Measurements from ENCODE around the gene ADSS1.

Gene ADSS1

DNA sequence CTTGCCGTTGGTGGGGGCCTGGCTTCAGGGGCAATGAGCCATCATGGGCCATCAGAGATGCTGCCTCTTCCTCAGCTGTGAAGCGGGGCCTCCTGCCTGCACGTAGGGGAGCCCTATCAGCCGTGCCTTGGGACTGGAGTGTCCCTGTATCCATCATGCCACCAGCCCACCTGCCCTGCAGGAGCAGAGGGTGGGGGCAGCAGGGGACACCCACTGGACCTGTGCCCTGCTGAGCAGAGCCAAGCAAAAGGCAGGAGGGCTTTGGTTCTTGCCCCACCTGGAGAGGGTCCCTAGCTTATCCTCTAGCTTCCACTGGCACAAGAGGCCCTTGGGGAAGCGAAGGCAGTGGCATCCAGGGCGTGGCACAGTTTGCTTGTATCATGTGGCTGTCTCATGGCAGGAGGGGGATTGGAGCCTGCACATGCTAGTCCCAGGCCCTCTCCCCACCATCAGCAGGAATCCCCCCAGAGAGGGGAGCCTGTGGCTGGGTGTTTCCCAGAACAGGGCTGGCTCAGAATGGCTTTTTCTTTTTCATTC, 10.1 kb downstream of the ADSS1 start:
- no peak for DNase-seq (ENCODE audit: low read depth in 2 of 2)

DNA sequence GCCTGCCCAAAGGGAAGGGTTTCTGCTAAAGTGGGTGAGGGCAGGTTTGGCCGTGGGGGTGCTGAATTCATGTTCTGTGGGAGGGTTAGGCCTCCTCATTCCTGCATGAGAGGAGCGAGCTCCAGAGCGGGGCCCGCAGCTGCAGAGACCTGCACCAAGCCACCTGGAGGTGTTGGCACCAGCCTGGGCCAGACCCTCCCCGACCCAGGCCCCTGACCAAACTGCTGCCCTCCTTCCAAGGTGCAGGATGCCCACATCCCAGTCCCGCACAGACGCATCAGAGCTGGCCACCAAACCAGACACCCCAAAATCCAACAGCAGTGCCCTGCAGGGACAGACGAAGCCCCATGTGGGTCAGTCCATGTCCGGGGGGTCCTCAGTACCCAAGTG, 10.6 kb downstream of the ADSS1 start:
- DNase-seq (ENCODE audit: low read depth in 2 of 2), result no peak

DNA sequence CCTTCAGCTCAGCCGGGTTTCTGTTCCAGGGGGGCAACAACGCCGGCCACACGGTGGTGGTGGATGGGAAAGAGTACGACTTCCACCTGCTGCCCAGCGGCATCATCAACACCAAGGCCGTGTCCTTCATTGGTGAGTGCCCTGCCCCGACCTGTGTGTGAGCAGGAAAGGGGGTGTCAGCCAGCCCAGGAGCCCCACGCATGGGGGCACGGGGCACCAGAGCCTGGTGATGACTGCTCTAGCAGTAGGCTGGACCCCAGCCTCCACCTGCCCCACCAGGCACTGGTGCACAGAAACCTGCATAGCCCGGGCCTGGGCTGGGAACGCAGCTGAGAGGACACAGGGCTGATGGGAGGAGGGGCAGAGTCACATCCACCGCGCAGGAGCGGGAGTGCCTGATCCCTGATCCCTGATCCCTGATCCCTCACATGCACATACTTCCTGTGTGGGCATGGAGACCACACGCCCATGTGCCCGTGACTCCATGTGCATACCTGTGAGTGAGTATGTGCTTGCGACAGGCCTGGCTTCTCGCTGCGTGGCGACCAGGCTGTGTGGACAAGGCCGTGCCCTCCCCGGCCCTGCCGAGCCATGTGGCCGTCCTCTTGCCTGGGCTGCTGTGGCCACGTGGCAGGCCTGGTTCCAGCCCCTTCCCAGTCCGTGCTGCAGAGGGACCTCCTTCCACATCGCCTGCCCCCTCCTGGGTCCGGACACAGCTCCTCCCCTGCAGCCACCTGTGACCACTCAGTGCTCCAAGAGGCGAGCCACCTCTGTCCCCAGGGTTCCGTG, 11.2 kb downstream of the ADSS1 start:
- DNase-seq (ENCODE audit: low read depth in 2 of 2), result no peak

DNA sequence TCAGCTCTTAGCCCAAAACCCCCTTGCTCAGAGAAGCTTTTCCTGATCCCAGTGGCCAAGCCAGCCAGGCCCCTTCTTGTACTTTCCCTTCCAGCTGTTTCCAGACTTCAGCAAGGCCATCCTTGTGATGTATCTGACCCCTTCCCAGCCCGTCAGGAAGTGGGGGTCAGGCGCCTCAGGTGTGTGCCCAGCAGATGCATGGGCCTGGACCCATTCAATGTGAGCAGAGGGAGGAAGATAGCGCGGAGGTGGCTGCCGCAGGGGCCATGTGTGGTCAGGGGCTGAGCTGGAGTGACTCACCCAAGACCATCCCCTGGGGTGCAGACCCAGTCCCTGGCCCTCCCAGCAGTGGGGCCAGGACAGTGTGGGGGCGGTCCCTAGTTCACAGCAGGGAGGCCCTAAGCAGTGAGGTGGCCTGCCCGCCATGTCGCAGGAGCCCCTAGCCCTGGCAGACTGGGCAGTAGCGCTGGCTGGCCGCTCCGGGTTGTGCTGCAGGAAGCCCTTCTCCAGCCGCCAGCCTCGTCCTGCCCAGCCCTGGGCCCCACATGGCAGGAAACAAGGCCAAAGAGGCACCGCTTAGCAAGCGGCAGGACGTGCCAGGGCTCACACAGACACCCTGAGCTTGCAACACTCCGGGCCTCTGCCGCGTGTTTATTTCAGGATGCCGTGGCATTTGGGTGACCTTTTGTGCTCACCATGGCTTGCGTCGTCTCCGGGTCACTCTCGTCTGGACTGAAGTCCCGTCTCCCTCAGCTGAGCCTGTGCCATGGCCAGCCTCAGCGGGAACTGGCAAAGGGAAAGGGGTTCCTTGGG, 12.0 kb downstream of the ADSS1 start:
- no peak for DNase-seq (ENCODE audit: low read depth in 2 of 2)

DNA sequence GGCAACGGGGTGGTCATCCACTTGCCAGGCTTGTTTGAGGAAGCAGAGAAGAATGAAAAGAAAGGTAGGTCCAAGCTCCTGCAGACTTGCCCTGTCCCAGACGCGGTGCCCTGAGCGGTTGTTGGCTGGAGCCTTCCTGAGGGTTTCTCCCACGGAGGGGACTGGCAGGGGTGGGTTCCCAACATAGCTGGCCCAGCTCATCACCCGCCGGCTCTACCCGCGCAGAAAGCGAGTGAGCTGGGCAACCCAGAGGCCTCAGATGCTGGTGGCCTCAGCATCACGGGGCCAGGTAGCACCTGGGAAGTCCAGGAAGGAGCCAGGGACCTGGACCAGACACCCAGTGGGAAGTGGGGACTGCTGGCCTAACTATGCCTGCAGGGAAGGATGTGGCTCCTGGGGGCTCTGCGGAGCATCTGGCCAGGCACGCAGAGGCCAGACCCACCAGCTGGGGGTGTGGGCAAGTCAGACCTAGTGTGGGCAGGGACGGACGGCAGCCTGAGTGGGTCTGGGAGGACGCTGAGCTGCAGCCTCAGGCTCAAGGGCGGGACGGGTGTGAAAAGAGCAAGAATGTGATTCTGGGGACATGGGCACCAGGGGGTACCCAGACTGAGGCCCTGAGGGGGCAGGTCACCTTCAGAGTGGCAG, 14.5 kb downstream of the ADSS1 start:
- no peak for DNase-seq (ENCODE audit: low read depth in 2 of 2)

DNA sequence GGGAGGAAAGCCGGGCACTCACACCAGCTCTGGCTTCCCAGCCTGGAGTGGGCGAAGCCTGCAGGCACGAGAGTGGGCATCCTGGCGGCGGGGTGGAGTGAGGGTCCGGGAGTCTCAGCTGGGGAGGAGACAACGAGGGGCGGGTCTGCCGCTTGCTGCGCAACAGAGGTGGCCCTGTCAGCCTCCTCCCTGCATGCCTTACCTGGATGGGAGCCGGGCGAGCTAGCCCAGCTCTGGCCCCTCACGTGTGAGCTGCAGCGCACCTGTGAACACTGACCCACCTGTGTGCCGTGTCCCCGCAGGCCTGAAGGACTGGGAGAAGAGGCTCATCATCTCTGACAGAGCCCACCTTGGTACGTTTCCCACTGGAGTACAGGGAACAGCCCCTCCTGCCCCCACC, 15.0 kb downstream of the ADSS1 start:
- DNase-seq (ENCODE audit: low read depth in 2 of 2), result no peak

DNA sequence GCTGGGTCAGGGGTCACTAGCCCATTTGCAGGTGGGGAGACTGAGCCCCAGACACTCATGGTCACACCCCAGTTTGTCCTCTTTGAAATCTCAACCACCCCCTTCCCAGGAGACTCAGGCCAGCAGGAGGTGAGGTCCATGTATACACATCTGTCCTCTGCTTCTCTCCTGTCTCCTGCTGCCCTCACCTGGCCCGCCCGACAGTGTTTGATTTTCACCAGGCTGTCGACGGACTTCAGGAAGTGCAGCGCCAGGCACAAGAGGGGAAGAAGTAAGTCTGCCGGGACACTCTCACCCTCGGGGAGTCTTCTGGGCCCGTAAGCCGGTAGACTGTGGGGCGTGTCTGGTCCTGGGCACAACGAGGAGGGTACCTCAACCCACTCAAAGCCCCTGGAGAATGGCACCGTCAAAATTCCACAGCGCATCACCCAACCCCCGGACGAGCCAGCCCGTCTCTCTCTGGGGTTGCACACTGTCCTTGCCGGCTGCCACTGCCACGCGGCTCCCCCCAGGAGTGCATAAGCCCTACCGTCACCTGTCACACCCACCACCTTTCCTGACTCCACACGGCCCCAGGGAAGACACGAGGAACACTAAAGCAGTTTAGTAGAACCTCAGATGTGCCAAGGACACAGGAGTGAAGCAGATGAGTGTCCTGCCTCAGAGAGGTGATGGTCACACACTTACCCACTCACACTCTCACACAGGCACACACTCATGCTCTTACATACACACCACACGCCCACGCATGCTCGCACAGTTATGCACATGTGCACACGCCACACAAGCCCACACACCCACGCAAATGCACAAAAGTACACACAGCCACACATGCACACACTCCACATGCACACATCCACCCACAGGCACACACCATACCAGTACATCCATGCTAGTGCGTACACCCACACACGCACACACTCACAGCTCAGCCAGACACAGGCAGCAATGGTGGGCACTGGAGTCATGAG, 15.8 kb downstream of the ADSS1 start:
- DNase-seq (ENCODE audit: low read depth in 2 of 2), result no peak

DNA sequence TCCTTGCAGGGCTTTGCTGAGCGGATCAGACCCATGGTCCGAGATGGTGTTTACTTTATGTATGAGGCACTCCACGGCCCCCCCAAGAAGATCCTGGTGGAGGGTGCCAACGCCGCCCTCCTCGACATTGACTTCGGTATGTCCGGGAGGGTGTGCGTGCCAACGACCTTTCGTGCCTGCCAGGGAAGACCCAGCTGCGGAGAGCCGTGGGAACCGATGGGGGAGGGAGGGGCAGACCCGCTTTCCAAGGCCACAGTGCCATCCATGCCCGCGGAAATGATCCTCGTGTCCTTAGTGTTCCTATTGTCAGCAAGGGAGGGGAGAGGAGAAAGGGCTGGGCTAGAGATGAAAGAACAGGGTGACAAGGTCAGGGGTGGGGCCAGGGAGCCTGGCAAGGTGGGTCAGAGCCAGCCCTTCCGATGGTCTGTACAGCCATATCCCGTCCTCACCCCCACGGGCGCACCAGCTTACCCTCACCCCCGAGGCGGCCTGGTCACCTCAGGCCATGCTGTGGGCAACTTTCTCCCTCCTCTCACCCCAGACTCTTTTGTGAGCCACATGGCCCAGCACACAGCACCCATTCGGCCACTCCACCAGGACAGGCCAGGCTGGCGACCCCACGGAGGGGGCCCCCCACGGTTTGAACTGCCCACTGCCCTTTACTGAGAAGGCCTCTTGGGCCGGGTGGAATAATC, 17.2 kb downstream of the ADSS1 start:
- DNase-seq (ENCODE audit: low read depth in 2 of 2), result no peak

DNA sequence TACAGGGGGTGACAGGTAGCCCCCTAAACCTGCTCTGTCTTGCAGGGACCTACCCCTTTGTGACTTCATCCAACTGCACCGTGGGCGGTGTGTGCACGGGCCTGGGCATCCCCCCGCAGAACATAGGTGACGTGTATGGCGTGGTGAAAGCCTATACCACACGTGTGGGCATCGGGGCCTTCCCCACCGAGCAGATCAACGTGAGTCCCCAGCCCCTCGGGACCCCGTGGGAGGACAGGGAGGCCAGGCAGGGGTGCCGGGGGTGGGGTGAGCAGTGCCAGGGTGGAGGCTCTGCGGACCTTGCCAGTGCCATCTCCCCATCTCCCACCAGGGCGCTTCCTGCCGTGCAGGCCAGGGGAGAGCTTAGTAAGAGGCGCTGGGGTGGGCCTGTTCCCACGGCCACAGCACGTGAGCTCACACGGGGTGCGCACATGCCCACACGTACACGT, 17.8 kb downstream of the ADSS1 start:
- no peak for DNase-seq (ENCODE audit: low read depth in 2 of 2)

DNA sequence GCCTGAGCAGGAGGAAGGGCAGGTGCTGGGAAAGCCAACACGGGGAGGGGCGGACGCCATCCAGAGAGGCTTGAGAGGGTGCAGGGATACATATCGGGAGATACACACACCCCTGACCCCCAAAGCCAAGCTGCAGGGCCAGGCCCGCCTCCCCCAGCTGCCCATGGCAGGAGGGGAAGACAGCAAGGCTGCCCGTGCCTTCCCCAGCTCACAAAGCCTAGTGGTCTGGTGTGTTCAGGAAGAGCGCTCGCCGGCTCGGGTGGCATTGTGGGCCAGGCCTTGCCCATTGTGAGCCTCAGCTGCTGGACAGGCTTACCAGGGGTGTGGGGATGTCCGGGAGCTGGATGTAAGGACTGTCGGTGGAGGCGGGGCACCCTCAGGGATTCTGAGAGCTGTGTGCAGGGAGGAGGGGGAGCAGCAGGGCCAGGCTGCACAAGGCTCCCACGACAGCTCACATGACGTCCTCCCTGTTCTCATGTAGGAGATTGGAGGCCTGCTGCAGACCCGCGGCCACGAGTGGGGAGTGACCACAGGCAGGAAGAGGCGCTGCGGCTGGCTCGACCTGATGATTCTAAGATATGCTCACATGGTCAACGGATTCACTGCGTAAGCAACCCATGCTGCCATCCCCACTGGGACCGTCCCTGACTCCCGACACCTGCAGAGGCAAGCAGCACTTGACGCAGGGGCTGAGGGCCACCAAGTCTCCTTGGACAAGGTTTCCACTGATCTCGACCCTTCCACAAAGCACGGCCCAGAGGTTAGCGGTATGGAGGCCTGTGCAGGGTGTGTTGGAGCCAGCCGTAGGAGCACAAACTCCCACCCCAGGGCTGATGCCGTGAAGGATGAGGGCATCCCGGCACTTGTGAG, 18.8 kb downstream of the ADSS1 start:
- DNase-seq (ENCODE audit: low read depth in 2 of 2), result no peak

DNA sequence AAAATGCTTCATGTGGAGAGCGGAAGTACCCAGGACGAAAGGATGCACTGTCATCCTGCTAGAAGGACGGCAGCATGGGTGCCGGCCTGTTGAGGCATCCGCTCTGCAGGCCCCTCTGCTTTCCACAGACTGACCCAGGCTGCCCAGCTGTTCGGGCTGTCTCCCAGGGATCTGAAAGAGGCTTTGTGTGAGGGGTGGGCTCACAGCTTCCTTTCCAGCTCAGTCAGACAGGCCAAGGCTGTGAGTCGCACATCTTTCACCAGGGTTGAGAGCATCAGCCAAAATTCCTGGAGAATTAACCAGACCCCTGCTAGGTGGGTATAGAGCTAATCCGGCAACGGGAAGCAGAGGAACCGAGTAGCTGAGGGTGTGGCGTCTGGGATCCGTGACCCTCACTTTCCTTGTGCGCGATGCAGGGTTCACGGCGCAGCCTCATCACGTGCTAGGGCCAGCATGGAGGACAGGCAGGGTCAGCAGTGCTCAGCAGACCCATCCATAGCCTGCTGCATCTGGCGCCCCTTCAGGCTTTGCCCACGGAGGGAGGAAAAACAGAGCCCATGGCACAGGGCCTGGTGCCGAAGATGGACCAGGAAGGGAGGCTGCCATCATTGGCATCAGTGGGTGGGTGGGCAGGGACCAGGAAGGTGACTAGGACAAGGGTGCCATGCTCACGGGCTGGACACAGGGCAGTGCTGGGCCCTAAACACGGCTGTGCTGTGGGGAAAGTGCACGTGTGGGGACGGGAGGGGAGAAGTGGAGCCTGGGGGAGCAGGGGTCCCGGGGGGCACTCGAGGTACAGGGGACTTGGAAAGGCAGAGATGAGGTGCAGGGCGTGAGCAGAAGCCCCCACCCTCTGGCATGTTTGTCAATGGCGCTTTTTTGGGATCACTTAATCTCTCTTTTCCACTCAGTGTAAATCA, 19.7 kb downstream of the ADSS1 start:
- DNase-seq (ENCODE audit: low read depth in 2 of 2), result no peak

DNA sequence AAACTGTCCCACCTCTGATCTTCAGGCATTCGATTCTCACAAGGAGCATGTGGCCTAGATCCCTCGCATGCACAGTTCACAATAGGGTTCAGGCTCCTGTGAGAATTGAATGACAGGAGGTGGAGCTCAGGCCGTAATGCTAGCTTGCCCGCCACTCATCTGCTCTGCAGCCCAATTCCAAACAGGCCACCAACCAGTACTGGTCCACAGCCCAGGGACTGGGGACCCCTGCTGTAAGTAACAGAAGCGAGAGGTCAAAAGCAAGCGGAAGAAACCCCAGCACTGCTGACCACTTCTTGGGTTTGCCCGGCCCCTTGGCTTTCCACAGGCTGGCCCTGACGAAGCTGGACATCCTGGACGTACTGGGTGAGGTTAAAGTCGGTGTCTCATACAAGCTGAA, 20.5 kb downstream of the ADSS1 start:
- DNase-seq (ENCODE audit: low read depth in 2 of 2), result no peak

DNA sequence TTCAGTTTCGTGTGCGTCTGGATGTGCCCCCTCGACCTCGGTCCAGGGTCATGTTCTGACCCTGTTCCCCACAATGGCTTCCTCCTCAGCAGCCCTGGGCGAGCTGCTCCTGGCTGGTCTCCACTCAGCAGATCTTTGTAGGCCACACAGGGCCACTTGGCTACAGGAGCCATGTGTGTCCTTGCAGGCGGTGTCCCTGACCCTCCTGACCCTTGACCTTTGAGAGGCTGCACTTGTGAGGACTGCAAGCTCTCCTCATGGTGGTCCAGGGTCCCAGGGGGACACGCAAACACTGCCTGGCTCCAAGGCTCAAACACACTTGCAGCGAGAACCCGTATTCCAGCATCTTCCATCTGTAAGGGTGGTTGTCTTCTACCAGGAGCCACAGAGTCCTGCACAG, 21.4 kb downstream of the ADSS1 start:
- DNase-seq (ENCODE audit: low read depth in 2 of 2), result no peak

DNA sequence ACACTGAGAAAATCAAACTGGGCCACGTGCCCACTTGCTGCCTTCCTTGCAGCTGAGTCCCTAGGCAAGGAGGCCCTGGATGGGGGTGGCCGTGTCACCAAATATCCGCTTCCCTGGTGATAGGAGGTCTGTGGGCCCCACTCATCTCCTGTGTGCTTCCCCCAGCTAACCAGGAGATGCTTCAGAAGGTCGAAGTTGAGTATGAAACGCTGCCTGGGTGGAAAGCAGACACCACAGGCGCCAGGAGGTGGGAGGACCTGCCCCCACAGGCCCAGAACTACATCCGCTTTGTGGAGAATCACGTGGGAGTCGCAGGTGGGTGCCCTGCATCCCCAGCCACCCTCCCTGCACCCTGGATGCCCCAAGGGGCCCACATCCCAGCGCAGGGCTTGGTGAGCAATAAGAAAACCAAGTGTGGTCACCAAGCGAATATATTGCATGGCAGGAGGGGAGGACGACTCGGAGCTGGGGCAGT, 22.1 kb downstream of the ADSS1 start:
- DNase-seq (ENCODE audit: low read depth in 2 of 2), result no peak

DNA sequence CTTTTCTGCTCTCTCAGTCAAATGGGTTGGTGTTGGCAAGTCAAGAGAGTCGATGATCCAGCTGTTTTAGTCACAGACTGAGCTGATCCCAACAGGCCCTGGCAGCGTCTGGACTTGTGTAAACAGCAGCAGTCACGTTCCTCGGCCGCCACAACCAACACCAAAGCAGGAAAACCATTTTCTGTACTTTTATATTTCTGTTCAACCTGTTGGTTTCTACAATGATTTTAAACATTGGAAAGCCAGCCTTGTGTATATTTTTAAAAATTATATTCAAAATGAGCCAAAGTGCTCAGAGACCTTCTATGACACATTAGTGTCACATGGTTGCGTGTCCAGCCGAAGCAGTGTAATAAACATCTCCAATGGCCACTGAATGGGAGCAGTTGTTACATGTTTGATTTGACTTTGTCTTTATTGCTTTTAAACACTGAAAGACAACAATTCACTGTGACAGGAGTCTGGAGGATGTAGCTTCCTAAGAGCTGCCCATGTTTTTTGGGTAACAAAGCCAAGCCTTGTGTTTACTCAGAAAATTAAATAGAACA, 23.0 kb downstream of the ADSS1 start:
- no peak for DNase-seq (ENCODE audit: low read depth in 2 of 2)

DNA sequence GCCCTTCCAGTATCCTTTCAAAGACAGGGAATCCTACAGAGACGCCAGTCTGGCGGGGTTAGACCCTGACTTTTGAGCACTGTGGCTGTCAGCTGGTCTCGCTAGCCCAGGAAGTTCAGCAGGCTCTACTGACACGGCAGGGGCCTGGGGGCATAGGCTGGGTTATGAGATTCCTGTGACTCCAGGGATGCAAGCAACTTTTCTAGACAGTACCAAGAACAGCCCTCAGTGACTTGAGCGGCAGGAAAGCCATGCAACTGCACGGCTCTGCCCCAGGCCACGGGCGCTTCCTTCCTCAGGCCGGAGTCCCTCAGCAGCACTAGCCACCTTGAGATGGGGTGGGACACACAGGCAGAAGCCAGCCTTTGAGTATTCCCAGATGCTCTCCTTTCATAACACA, 23.8 kb downstream of the ADSS1 start:
- no peak for DNase-seq (ENCODE audit: low read depth in 2 of 2)

DNA sequence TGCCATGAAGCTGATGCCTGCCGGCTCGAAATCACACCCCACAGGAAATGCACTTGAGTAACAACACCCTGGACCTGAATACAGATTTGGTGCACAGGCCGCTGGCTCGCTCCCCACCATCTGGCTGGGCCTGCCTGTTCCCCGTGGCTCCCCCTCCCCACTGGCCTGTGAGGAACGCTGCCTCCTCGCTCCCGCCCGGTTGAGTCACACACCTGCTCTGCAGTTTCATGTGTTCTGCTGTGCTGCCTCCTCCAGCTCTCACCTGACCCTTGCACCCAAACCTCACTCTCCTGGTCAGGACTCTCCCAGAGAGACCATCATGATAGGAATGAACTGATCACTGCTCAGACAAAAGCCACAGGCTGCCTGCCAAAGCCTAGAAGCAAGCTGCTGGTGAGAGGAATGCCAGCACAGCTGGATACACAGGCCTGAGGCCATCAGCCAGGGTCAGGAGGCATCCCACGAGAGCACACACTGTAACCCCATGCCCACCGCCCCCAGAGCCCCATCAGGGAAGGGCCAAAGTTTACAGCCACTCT, 25.2 kb downstream of the ADSS1 start:
- no peak for DNase-seq (ENCODE audit: low read depth in 2 of 2)
